GM19238 (cell line): Measurements from ENCODE around the gene KDELR1.

Experiments
- DNase-seq: peaks from one replicate; pipeline ENCODE4 v3.0.0; 2011; ENCODE audit warnings: low spot score; ENCODE audit not compliant: insufficient read length

The KDELR1 gene

GRCh38 chr19:48391100-48392005 is at the start of gene KDELR1:
Gene KDELR1 (minus strand): TSS chr19:48391551. CDS start chr19:48391358, 193 bp downstream.
- DNase-seq: peak; percentile 81

GRCh38 chr19:48436586-48436985 is 45.2 kb upstream of the KDELR1 start:
- DNase-seq: no peak

DNA sequence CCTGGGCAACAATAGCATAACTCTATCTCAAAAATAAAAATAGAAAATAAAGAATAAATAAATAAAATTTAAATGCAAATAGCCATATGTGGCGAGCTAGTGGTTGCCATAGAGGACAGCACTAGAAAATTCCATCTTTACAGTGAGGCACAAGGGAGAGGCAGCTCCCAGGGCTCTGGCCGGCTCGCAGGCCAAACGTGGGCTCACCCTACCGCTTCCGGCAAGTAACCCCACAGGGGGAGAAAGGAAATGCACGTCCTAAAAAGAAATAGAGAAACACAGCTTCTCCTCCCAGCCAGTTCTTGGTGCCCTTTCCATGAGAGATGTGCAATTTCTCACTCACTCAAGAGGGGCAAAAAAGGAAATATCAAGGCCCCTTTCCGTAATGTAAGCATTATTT is 42.0 kb upstream of the KDELR1 start:
- no peak for DNase-seq

DNA sequence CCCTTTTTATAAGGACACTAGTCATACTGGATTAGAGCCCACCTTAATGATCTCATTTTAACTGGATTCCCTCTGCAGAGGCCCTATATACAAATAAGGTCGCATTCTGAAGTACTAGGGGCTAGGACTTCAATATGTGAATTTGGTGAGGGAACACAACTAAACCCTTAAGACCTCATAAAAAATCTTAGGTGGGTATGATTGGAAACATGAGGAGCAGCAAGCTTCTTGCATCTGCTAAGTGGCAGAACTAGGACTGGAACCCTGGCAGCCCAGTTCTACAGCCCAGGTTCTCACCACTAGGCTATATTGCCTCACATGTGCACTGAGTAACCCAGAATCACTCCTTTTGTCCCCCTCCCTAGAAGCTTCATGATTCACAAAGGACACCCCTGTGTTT is 37.3 kb upstream of the KDELR1 start:
- no peak for DNase-seq

GRCh38 chr19:48424694-48425219 is 33.4 kb upstream of the KDELR1 start:
- DNase-seq: no peak

GRCh38 chr19:48421548-48421947 is 30.2 kb upstream of the KDELR1 start:
- no peak for DNase-seq

- DNase-seq: peak; percentile 78
These were observed 28.0 kb upstream of the KDELR1 start for GRCh38 chr19:48419158-48419920.

- no peak for DNase-seq
These were observed 27.1 kb upstream of the KDELR1 start for GRCh38 chr19:48418317-48419064.

GRCh38 chr19:48417421-48417820 is 26.1 kb upstream of the KDELR1 start:
- DNase-seq: no peak

GRCh38 chr19:48415806-48416221 is 24.5 kb upstream of the KDELR1 start:
- no peak for DNase-seq

DNA sequence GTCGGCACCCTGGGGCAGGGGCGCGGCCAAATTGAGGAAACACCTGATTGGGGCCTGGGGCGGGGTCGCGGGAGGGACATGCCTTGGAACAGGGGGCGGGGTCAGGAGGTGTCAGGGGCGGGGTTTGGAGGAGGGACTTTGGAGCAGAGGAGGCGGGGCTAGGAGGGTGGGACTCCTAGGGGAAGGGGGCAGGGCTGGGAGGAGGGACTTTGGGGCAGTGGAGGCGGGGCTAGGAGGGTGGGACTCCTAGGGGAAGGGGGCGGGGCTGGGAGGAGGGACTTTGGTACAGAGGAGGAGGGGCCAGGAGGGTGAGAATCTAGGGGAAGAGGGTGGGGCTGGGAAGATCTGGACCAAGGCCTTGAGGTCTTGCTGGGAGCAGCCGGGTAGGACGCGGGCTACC is 24.0 kb upstream of the KDELR1 start:
- no peak for DNase-seq

DNA sequence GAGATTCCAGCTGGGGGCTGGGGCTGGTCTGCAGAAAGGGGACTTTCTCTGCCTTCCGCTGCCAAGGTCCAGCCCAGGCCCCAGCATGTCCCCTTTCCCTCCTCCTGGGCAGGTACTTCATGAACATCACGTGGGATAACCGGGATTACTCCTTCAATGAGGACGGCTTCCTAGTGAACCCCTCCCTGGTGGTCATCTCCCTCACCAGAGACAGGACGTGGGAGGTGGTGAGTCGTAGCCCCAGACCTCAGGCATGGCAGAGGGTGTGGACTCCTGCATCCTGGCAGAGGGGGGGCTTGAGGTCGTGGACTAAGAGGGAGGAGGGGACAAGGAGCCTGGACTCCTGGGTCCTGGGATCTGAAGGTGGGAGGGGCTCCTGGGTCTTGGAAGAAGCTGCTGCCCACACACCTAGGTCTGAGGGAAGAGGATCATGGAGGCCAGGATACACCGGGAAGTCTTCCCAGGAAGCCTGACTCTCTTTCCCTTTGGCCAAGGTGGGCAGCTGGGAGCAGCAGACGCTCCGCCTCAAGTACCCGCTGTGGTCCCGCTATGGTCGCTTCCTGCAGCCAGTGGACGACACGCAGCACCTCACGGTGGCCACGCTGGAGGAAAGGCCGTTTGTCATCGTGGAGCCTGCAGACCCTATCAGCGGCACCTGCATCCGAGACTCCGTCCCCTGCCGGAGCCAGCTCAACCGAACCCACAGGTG is 22.7 kb upstream of the KDELR1 start:
- no peak for DNase-seq

DNA sequence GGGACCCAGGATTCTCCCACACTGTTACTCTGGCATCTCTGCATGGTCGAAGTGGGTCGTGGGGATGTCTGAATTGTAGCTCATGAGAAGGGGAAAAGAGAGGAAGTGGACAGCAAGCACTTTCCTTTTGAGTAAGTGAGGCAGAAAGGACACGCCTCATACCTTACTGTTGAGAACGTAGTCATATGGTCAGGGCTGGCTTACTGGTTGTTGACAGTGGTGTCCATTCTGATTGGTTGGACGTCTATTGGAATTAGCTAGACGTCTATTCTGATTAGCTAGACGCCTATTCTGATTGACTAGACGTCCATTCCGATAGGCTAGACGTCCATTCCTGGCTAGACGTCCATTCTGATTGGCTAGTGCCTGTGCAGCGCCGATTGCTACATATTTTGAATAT is 14.5 kb upstream of the KDELR1 start:
- DNase-seq: no peak

DNA sequence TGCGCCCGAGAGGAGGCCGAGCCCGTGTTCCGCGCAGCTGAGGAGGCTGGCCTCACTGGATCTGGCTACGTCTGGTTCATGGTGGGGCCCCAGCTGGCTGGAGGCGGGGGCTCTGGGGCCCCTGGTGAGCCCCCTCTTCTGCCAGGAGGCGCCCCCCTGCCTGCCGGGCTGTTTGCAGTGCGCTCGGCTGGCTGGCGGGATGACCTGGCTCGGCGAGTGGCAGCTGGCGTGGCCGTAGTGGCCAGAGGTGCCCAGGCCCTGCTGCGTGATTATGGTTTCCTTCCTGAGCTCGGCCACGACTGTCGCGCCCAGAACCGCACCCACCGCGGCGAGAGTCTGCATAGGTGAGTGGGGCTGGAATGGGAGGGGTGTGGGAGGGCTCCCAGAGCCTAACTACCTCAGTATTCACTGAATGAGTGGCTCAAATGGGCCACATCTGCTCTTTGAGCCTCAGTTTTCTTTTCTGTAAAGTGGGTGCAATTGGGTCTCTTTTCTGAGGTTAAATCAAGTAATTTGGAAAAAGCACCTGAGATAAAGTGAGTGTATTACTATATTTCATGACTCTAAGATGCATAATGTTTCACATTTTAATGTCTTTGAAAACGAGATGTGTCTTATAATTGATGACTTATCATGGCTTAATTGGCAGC is 13.8 kb upstream of the KDELR1 start:
- DNase-seq: no peak

DNA sequence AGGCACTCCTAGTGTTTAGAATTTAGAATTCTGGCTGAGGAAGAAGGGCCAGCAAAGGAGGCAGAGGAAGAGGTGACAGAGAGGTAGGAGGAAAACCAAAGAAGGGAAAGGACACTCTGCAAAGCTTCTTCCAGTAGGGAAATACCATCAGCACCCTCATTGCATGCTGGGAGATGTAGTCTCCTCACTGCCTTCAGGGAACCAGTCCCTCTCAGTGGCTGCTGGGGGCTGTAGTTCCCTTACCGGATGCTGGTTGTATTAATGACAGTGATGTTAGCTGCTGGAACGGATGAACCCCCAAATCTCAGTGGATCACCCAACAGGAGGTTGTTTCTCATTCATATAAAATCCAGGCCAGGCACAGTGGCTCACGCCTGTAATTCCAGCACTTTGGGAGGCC is 12.3 kb upstream of the KDELR1 start:
- peak; percentile 86 for DNase-seq

DNA sequence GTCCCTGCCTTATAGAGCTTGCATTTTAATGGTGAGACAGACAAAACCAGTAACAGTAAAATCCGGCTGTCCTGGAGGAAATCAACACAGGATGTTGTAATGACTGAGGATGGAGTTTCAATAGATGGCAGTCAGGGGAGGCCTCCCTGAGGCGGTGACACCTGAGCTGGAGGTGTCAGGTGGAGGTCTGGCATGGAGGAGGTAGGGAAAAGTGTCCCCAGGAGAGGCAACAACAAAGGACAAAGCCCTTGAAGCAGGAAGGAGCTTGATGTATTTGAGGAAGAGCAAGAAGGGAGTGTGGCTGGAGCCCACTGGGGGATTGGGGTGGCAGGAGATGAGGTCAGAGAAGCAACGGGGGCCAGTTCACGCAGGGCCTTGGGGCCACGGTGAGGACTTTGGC is 9.9 kb upstream of the KDELR1 start:
- no peak for DNase-seq

- DNase-seq: no peak
These were observed 8.8 kb upstream of the KDELR1 start for GRCh38 chr19:48400018-48400742.

DNA sequence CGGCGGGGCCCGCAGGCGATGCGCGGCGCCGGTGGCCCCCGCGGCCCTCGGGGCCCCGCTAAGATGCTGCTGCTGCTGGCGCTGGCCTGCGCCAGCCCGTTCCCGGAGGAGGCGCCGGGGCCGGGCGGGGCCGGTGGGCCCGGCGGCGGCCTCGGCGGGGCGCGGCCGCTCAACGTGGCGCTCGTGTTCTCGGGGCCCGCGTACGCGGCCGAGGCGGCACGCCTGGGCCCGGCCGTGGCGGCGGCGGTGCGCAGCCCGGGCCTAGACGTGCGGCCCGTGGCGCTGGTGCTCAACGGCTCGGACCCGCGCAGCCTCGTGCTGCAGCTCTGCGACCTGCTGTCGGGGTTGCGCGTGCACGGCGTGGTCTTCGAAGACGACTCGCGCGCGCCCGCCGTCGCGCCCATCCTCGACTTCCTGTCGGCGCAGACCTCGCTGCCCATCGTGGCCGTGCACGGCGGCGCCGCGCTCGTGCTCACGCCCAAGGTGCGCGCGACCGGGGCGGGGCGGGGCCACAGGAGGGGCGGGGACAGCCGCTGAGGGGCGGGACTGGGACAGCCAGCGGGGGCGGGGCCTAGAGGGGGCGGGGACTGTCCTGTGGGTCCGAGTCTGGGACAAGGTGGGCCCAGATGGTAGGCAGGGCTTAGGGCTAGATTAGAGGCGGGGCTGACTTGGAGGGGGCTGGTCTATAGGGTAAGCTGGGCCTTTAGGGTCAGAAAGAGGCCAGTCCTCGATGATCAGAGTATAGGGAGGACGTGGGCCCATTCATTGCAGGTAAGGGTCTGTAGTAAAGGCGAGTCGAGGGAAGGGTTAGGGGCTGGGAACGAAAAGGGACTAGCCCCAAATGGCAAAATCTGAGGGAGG is 7.3 kb upstream of the KDELR1 start:
- peak; percentile 87 for DNase-seq

DNA sequence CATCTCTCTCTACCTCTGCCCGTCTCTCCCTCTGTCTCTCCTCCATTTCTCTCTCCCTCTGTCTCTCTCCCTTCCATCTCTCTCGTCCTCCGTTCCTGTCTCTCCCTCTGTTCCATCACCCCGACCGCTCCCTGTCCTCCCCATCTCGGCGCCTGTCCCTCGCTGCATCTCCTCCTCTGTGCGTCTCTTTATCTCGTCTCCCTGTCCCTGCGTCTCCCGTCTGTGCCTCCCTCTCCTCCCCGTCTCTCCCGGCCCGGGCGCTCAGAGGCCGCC is 6.7 kb upstream of the KDELR1 start:
- DNase-seq: no peak
